GM12891 (cell line): ENCODE results near the gene TNNI3K.

Experiments
- POLR2A ChIP-seq: IDR thresholded peaks from 2 replicates; pipeline ENCODE4 v1.6.1; 2011; ENCODE audit warnings: low read depth, low read length, control low read depth
- POLR2AphosphoS5 ChIP-seq: IDR thresholded peaks from 2 replicates; pipeline ENCODE4 v1.6.1; 2011; ENCODE audit warnings: low read depth, low read length, control low read depth
- TAF1 ChIP-seq: IDR thresholded peaks from 2 replicates; pipeline ENCODE4 v1.6.1; 2011; ENCODE audit warnings: low read depth, low read length, control low read depth

GRCh38 chr1:74437035-74437434, 201.8 kb downstream of the TNNI3K start:
- TF ChIP-seq TAF1 (no peak), POLR2A (no peak), POLR2AphosphoS5 (no peak)
